AG09319 (cell line): Measurements from ENCODE around the gene TANC2.

ENCODE experiments used
- DNase-seq: peaks from one replicate; pipeline ENCODE4 v3.0.0-alpha.2; 2010; ENCODE audit warnings: low read depth; ENCODE audit errors: extremely low read depth
- CTCF ChIP-seq: IDR thresholded peaks from 2 replicates; pipeline ENCODE4 v1.5.1; 2011; ENCODE audit warnings: low read depth, mild to moderate bottlenecking, inconsistent platforms, low read length, moderate library complexity

The TANC2 gene

GRCh38 chr17:62965686-62966425 is at the start of gene TANC2:
Gene TANC2, plus strand, starts transcription at chr17:62966235. Its CDS starts 43,325 bp downstream, at chr17:63009560.
- peak; percentile 41 for DNase-seq
- TF ChIP-seq CTCF: no peak

GRCh38 chr17:62916684-62917571 is 49.1 kb upstream of the TANC2 start:
- no peak for TF ChIP-seq CTCF
- no peak for DNase-seq

DNA sequence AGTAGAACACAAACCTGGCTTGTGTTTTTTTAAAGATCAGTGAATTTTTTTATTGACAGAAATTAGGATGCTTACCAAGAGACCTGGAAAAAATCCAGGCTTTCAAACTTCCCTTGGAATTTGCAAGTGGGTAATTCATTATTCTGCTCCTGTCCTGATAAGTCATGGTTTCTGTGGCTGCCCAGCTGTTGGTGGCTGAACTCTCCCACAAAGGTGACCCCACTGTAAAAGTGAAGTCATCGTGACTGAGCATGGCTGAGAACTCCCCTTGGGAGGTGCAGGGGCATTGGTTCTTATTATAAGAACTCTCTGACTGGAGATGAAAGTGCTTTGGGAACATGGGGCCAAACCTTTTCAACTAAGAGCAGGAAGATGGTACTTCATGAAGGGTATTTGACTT is 46.6 kb upstream of the TANC2 start:
- DNase-seq: no peak
- TF ChIP-seq CTCF: no peak

DNA sequence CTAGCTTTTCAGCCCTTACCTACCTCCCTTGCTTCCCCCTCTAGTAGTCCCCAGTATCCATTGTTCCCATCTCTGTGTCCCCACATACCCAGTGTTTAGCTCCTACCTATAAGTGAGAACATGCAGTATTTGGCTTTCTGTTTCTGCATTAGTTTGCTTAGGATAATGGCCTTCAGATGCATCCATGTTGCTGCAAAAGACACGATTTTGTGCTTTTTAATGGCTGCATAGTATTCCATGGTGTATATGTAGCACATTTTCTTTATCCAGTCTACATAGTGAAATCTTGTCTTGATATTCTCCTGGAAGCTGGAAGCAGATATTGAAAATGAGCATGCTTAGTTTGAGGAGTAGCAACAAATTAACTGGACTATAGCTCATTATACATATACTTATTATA is 45.7 kb upstream of the TANC2 start:
- TF ChIP-seq CTCF: no peak

DNA sequence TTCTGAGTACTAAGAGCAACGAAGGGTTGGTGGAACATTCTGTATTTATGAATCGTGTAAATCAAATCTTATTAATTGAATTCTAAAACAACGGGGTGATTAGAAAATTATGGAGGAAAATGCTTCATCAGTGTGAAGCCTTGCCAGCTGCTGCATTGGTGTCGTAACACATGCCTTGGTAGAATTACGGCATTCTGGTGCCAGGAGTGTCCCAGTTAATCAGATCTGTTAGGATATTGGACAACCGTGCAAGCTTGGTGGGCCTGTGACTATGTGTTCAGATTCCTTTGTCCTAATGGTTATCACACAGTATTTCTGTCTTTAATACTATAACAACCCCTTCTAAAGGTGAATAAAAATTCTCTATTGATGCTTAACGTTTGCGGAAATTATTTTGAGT is 44.2 kb upstream of the TANC2 start:
- no peak for DNase-seq
- no peak for TF ChIP-seq CTCF

More for the DNA sequence above, 45.7 kb upstream of the TANC2 start:
- DNase-seq: no peak

- no peak for DNase-seq
- no peak for TF ChIP-seq CTCF
These were observed 42.5 kb upstream of the TANC2 start for GRCh38 chr17:62923258-62924150.
